Neural progenitor cell (in vitro differentiated cells): ENCODE measurements around the gene SLC16A4. TPM values are rescaled to one million over a fixed set of nuclear protein-coding genes. Genes with fewer than 3 reads are reported as not detected.

Experiments used
- DNase-seq: peaks from one replicate; pipeline ENCODE4 v3.0.0-alpha.2; 2016; ENCODE audit warnings: low spot score
- H2AFZ ChIP-seq: fragments of 200-600 bp; sonication (generic); replicated peaks from 2 replicates; pipeline ENCODE4 v1.6.1; 2016; ENCODE audit warnings: antibody characterized with exemption
- H3F3A ChIP-seq: fragments of 200-600 bp; sonication (generic); 2 replicates; pipeline ENCODE4 v1.6.1; 2016; ENCODE audit warnings: antibody characterized with exemption, low read depth
- H3K27ac ChIP-seq: fragments of 200-600 bp; sonication (generic); 2 replicates; pipeline ENCODE4 v1.5.1; 2016; ENCODE audit warnings: mild to moderate bottlenecking
- H3K27me3 ChIP-seq: fragments of 200-600 bp; sonication (generic); 2 replicates; pipeline ENCODE4 v1.6.1; 2016; ENCODE audit warnings: mild to moderate bottlenecking, moderate library complexity
- H3K36me3 ChIP-seq: fragments of 200-600 bp; sonication (generic); 2 replicates; pipeline ENCODE4 v1.5.1; 2016
- H3K4me1 ChIP-seq: fragments of 200-600 bp; sonication (generic); 2 replicates; pipeline ENCODE4 v1.6.1; 2016; ENCODE audit warnings: mixed run types
- H3K4me2 ChIP-seq: fragments of 200-600 bp; sonication (generic); 2 replicates; pipeline ENCODE4 v1.6.1; 2016
- H3K4me3 ChIP-seq: fragments of 200-600 bp; sonication (generic); 2 replicates; pipeline ENCODE4 v1.5.1; 2016
- H3K79me2 ChIP-seq: fragments of 200-600 bp; sonication (generic); 2 replicates; pipeline ENCODE4 v1.6.1; 2016; ENCODE audit warnings: low read depth
- H3K9ac ChIP-seq: fragments of 200-600 bp; sonication (generic); 2 replicates; pipeline ENCODE4 v1.6.1; 2016
- H3K9me3 ChIP-seq: fragments of 200-600 bp; sonication (generic); 2 replicates; pipeline ENCODE4 v1.5.1; 2016; ENCODE audit warnings: low read depth
- H4K20me1 ChIP-seq: fragments of 200-600 bp; sonication (generic); 2 replicates; pipeline ENCODE4 v1.6.1; 2016; ENCODE audit warnings: low read depth
- H3K27ac Mint-ChIP-seq: 3 replicates; pipeline ENCODE4 v1.8.0; 2021; ENCODE audit warnings: mixed read lengths
- H3K27me3 Mint-ChIP-seq: 2 replicates; pipeline ENCODE4 v1.8.0; 2022; ENCODE audit warnings: low read depth, mild to moderate bottlenecking, inconsistent platforms, moderate library complexity, mixed read lengths; ENCODE audit not compliant: insufficient read depth
- H3K36me3 Mint-ChIP-seq: 3 replicates; pipeline ENCODE4 v1.8.0; 2021; ENCODE audit warnings: mixed read lengths
- H3K4me1 Mint-ChIP-seq: 3 replicates; pipeline ENCODE4 v1.8.0; 2021; ENCODE audit warnings: mixed read lengths
- H3K4me3 Mint-ChIP-seq: 3 replicates; pipeline ENCODE4 v1.8.0; 2021; ENCODE audit warnings: mild to moderate bottlenecking, moderate library complexity, mixed read lengths
- H3K9me3 Mint-ChIP-seq: 3 replicates; pipeline ENCODE4 v1.8.0; 2020; ENCODE audit warnings: mixed read lengths
- CTCF ChIP-seq: fragments of 200-600 bp; sonication (generic); IDR thresholded peaks from 2 replicates; pipeline ENCODE4 v1.5.1; 2017; ENCODE audit warnings: antibody characterized with exemption, mild to moderate bottlenecking
- EZH2 ChIP-seq: fragments of 200-600 bp; sonication (generic); IDR thresholded peaks from 2 replicates; pipeline ENCODE4 v1.6.1; 2017; ENCODE audit warnings: antibody characterized with exemption, mild to moderate bottlenecking, moderate library complexity
- EZH2phosphoT487 ChIP-seq: fragments of 200-600 bp; sonication (generic); IDR thresholded peaks from 2 replicates; pipeline ENCODE4 v1.6.1; 2017; ENCODE audit warnings: antibody characterized with exemption
- total RNA-seq: library from RNA; depleted of rRNA; stranded (reverse); fragments of >200 nt; gene quantifications from 2 replicates; pipeline ENCODE4 v1.2.3, GENCODE V29; 2015; ENCODE audit warnings: low replicate concordance

Gene SLC16A4
- total RNA-seq, 1 donor from 2014 or later: 0.56 TPM

GRCh38 chr1:110412576-110412975 lies 21.8 kb upstream of the SLC16A4 start:
- no peak overlapping the region for H3K4me2 ChIP-seq
- H3K79me2 ChIP-seq: no peaks in the 10 kb centered on the region
- no peak overlapping the region for H3K9ac ChIP-seq
- H4K20me1 ChIP-seq: no peaks in the 10 kb centered on the region
- H3K36me3 Mint-ChIP-seq: no peaks in the 10 kb centered on the region
- peaks cover 9% of the 10 kb centered on the region for H3K4me1 Mint-ChIP-seq
- H3K27me3 Mint-ChIP-seq: no peaks in the 10 kb centered on the region
- no peaks in the 10 kb centered on the region for H3K4me1 ChIP-seq
- TF ChIP-seq EZH2phosphoT487 (no peak), CTCF (peak; percentile 86), EZH2 (no peak)
- DNase-seq: peak; percentile 86
- no peaks in the 10 kb centered on the region for H3K9me3 ChIP-seq
- no peaks in the 10 kb centered on the region for H3K9me3 Mint-ChIP-seq
- H3K27ac Mint-ChIP-seq: peak overlapping the region; percentile 3
- H3K4me3 Mint-ChIP-seq: no peak overlapping the region
- H3K4me3 ChIP-seq: no peak overlapping the region
- H3F3A ChIP-seq: no peaks in the 10 kb centered on the region
- no peaks in the 10 kb centered on the region for H3K36me3 ChIP-seq
- H3K27ac ChIP-seq: no peak overlapping the region
- no peak overlapping the region for H2AFZ ChIP-seq
- H3K27me3 ChIP-seq: no peaks in the 10 kb centered on the region

- no peak overlapping the region for H3K27ac ChIP-seq
- peak overlapping the region; percentile 53 for H3K27ac Mint-ChIP-seq
- H2AFZ ChIP-seq: no peak overlapping the region
- peaks cover 9% of the 10 kb centered on the region for H3K79me2 ChIP-seq
- TF ChIP-seq CTCF: no peak
- TF ChIP-seq EZH2: no peak
- TF ChIP-seq EZH2phosphoT487: no peak
- no peak overlapping the region for H3K4me2 ChIP-seq
- no peak for DNase-seq
- H3F3A ChIP-seq: no peaks in the 10 kb centered on the region
- no peak overlapping the region for H3K9ac ChIP-seq
- H3K4me3 ChIP-seq: no peak overlapping the region
- H4K20me1 ChIP-seq: no peaks in the 10 kb centered on the region
- no peaks in the 10 kb centered on the region for H3K4me1 ChIP-seq
- no peaks in the 10 kb centered on the region for H3K9me3 Mint-ChIP-seq
- peaks cover 16% of the 10 kb centered on the region for H3K4me1 Mint-ChIP-seq
- no peaks in the 10 kb centered on the region for H3K27me3 Mint-ChIP-seq
- no peaks in the 10 kb centered on the region for H3K9me3 ChIP-seq
- no peak overlapping the region for H3K4me3 Mint-ChIP-seq
- no peaks in the 10 kb centered on the region for H3K36me3 ChIP-seq
- no peaks in the 10 kb centered on the region for H3K27me3 ChIP-seq
- H3K36me3 Mint-ChIP-seq: peaks cover 2% of the 10 kb centered on the region
These were observed 20.4 kb upstream of the SLC16A4 start for GRCh38 chr1:110411173-110411735.

- Histone ChIP-seq H3K36me3 (no peaks in the 10 kb centered on the region), H3K4me1 (no peaks in the 10 kb centered on the region), H4K20me1 (no peaks in the 10 kb centered on the region), H3K4me2 (no peak overlapping the region), H3K9me3 (no peaks in the 10 kb centered on the region), H3K27ac (no peak overlapping the region), H3K4me3 (no peak overlapping the region), H3K27me3 (no peaks in the 10 kb centered on the region), H3K79me2 (peaks cover 11% of the 10 kb centered on the region), H3F3A (no peaks in the 10 kb centered on the region), H3K9ac (no peak overlapping the region), H2AFZ (no peak overlapping the region)
- Mint-ChIP-seq H3K4me3 (peak overlapping the region; percentile 52), H3K27me3 (no peaks in the 10 kb centered on the region), H3K9me3 (no peaks in the 10 kb centered on the region), H3K27ac (no peak overlapping the region), H3K36me3 (peaks cover 3% of the 10 kb centered on the region), H3K4me1 (peaks cover 20% of the 10 kb centered on the region)
- no peak for DNase-seq
- no peak for TF ChIP-seq EZH2
- no peak for TF ChIP-seq CTCF
- TF ChIP-seq EZH2phosphoT487: no peak
These were observed 18.5 kb upstream of the SLC16A4 start for GRCh38 chr1:110409316-110409715.
